Stimulated activated CD4-positive, alpha-beta T cell treated with anti-CD3 and anti-CD28 coated beads, TNF-alpha, amount 100 ng/mL, for 24 hours (primary cell): Measurements from ENCODE around the gene BASP1.
"Not testable (repeated sequence)": the region's sequence is repeated elsewhere in the genome, so short reads cannot be mapped to it uniquely, and the experiment has no call there.

Source experiments
- DNase-seq, 3 experiments: peaks; one replicate each; pipeline ENCODE4 v3.0.0-alpha.2; 2020; ENCODE audit warnings: low read depth in 3 of 3

The BASP1 gene

GRCh38 chr5:17256171-17256570, 38.7 kb downstream of the BASP1 start:
- DNase-seq, result no peak

GRCh38 chr5:17256839-17257238, 39.4 kb downstream of the BASP1 start:
- DNase-seq, result no peak

DNA sequence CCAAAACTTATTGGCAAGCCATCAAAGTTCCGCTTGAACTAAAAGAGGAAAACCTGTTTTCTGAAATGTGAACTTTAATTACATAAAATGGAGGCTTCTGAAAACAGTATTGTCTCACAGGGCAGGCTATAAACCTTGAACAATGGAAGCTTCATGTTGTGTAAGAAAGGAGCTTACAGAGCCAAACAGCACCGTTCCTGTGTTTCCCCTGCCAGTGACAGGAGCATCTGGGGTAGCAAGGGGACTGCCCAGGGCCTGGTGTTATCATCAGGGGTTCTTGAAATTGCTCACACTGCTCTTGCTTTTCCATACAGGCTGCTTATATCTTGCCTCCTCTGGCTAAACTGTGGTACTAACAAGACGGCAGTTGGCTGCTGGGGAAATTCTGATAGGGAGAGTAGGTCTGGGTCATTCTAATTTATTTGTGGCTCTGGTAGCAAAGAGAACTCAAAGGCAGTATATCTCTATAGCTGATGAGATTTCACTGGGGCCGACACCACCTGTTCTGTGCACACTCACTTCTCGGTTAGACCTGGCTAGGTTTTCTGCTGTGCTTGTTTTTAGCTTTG, 40.4 kb downstream of the BASP1 start:
- DNase-seq, result no peak

DNA sequence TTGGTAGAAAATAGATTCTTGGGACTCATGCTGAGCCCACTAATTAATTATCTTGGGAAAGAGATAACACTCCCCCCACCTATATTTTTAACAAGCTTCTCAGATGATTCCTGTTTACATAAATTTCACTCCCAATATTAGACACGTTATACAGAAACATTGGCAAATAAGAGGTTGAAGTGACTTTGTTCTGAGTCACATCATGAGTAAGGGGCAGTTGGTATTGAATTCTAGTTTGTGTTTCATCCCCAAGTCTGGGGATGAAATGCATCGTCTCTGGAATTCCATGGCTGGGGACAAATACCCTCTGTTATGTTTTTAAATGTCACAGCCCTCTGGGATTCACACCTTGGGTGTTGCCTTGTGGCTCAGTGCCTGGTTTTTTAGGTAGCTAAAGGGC, 41.0 kb downstream of the BASP1 start:
- no peak for DNase-seq

DNA sequence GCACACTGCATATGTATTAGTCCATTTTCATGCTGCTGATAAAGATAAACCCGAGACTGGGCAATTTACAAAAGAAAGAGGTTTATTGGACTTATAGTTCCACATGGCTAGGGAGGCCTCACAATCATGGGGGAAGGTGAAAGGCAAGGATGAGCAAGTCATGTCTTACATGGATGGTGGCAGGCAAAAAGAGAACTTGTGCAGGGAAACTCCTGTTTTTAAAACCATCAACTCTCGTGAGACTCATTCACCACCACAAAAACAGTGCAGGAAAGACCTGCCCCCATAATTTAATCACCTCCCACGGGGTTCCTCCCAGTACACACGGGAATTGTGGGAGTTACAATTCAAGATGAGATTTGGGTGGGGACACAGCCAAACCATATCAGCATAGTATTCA, 41.6 kb downstream of the BASP1 start:
- not testable (repeated sequence) for DNase-seq

GRCh38 chr5:17259630-17260257, 42.3 kb downstream of the BASP1 start:
- no peak for DNase-seq

DNA sequence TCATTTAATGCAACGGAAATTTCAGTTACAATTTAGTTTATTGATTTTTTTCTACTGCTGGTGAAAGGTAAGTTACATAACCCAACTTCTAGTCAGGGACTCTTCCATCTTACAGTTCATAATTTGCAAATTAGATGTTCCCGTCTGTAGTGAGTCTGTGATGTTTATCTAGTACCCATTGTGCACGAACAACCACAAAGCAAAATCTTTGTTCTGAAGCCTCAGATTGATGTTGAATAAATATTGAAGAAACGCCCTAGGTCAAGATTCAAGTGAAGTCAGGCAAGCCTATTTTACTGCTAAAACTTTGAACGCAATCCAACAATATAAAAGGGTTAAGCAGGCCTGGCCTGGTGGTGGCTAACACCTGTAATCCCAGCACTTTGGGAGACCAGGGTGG, 43.1 kb downstream of the BASP1 start:
- DNase-seq, result no peak

GRCh38 chr5:17261075-17261474, 43.6 kb downstream of the BASP1 start:
- DNase-seq, result no peak

DNA sequence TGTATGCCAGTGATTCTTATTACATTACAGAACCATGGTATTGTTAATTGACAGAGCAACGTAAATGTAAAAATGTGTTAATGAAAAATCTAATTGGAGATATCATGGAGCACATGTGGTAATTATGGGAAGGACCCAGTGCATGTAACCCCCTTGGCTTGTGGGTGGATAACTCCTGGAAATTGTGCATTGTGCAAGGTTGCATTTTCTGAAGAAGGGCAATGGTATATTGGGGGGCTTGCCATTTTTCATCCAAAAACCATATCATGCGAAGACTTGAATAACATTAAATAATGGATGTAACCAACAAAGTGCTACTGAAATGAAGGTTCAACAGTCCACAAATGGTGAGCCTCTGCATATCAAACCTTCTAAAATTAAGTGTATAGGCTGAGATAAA, 47.6 kb downstream of the BASP1 start:
- no peak for DNase-seq

DNA sequence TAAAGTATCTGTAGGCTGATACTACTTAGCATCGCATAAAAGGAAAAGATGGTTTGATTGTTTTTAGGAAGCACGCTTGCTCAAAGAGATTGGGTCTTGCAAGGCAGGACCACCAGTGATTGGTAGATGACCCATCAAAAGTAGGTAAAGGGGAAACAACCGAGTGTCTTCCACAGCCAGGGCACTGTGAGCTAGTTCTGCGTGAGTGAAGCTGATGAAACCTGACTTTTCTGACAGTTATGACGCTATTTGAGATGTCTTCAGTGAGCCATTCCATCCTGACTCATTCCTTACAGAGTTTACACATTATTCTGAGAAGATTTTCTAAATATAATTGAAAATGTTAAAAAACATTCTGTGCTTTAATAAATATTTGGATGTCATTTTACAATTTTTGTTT, 49.7 kb downstream of the BASP1 start:
- no peak for DNase-seq

DNA sequence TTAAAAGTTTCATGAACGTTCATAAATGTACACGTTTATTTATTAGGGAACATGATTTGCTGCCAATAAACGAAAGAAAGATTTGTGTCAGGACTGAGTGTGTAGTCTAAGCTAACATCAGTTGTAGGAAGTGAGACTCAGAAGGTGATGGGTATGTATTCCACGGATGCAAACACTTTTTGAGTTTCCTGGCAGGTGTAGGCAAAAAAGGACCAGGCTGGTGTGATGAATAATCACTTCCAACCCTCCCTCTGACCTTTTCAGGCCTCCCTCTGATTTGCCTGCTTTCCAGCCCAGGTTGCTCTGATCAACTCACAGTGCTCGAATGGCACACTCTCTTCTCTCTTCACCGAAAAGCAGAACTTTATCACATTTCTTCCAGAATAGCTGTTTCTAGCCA, 51.8 kb downstream of the BASP1 start:
- no peak for DNase-seq

DNA sequence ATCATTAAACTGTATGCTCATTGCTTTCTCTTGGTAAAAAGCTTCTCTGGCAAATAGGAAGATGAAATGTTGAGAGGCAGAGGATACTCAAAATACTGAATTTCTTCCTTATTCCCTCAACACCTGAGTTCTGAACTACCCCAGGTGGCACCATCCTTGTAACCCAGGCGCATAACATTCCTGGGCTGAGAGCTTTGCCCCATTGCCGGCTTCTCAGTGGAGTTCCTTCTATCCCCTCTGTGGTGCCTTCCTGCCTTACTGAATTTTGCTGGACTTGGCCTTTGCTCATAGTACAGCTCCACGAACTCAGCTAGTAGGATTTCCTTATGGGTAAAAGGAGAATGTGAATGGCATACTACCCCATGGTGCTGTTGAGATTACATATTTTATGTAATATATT, 54.7 kb downstream of the BASP1 start:
- DNase-seq, result no peak

DNA sequence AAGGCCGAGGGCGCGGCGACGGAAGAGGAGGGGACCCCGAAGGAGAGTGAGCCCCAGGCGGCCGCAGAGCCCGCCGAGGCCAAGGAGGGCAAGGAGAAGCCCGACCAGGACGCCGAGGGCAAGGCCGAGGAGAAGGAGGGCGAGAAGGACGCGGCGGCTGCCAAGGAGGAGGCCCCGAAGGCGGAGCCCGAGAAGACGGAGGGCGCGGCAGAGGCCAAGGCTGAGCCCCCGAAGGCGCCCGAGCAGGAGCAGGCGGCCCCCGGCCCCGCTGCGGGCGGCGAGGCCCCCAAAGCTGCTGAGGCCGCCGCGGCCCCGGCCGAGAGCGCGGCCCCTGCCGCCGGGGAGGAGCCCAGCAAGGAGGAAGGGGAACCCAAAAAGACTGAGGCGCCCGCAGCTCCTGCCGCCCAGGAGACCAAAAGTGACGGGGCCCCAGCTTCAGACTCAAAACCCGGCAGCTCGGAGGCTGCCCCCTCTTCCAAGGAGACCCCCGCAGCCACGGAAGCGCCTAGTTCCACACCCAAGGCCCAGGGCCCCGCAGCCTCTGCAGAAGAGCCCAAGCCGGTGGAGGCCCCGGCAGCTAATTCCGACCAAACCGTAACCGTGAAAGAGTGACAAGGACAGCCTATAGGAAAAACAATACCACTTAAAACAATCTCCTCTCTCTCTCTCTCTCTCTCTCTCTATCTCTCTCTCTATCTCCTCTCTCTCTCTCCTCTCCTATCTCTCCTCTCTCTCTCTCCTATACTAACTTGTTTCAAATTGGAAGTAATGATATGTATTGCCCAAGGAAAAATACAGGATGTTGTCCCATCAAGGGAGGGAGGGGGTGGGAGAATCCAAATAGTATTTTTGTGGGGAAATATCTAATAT, 58.1 kb downstream of the BASP1 start:
- no peak for DNase-seq

- DNase-seq, result no peak
These were observed 59.0 kb downstream of the BASP1 start for GRCh38 chr5:17276445-17276844.

- DNase-seq, result no peak
These were observed 60.5 kb downstream of the BASP1 start for GRCh38 chr5:17277907-17278306.

GRCh38 chr5:17278931-17279330, 61.5 kb downstream of the BASP1 start:
- DNase-seq, result no peak

GRCh38 chr5:17279487-17279886, 62.1 kb downstream of the BASP1 start:
- no peak for DNase-seq

- peak in 1 of 3 experiments; percentile 5 for DNase-seq
These were observed 65.1 kb downstream of the BASP1 start for GRCh38 chr5:17282283-17283120.

- DNase-seq, result no peak
These were observed 65.6 kb downstream of the BASP1 start for GRCh38 chr5:17283121-17283415.

- DNase-seq, result no peak
These were observed 70.2 kb downstream of the BASP1 start for GRCh38 chr5:17287501-17288155.

DNA sequence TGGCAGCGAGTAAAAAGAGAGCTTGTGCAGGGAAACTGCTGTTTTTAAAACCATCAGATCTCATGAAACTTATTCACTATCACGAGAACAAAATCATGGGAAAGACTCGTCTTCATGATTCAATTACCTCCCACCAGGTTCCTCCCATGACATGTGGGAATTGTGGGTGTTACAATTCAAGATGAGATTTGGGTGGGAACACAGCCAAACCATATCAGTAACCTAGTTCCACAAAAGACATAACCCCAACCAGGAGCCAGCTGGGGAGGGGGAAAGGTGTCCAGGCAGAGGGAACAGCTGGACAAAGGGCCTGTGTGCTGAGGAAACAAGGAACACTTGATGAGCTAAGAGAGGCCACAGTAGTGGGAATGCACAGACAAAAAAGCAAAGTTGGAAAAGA, 71.1 kb downstream of the BASP1 start:
- DNase-seq, result no peak
